ENCODE data around the gene MFSD6. TPM values are rescaled to one million over a fixed set of nuclear protein-coding genes. Genes with fewer than 3 reads are reported as not detected.
"Not testable (repeated sequence)": the region's sequence is repeated elsewhere in the genome, so short reads cannot be mapped to it uniquely, and the experiment has no call there.

The MFSD6 gene
- polyA plus RNA-seq, 2 of the 4 experiments (the other 2 are of a cell fraction): 14.3 to 41.3 TPM

DNA sequence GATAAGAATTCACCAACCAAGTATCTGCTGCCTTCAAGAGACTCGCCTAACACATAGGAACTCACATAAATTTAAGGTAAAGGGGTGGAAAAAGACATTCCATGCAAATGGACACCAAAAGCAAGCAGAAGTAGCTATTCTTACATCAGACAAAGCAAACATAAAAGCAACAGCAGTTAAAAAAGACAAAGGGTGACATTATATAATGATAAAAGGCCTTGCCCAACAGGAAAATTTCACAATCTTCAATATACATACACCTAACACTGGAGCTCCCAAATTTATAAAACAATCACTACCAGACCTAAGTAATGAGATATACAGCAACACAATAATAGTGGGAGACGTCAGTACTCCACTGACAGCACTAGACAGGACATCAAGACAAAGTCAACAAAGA, 84.9 kb downstream of the MFSD6 start:
- TF ChIP-seq CBX2 (IDR thresholded peaks at IDR 0.05; ENCODE audit: borderline replicate concordance, low read depth): no peak
- TF ChIP-seq USF2 (IDR thresholded peaks at IDR 0.05): no peak
- TF ChIP-seq CHD4 (IDR thresholded peaks at IDR 0.05; ENCODE audit: borderline replicate concordance): no peak
- TF ChIP-seq EHF (CRISPR knock-in tag; IDR thresholded peaks at IDR 0.05): no peak
- TF ChIP-seq KDM5A (IDR thresholded peaks at IDR 0.05): no peak
- TF ChIP-seq GATA3 (IDR thresholded peaks at IDR 0.05; ENCODE audit: borderline replicate concordance): no peak
- no peak for TF ChIP-seq ZNF302 (CRISPR knock-in tag; IDR thresholded peaks at IDR 0.05)
- no peak for TF ChIP-seq HOXB5 (CRISPR knock-in tag; IDR thresholded peaks at IDR 0.05)
- TF ChIP-seq TFCP2L1 (CRISPR knock-in tag; IDR thresholded peaks at IDR 0.05): no peak
- TF ChIP-seq, protein P1, sequence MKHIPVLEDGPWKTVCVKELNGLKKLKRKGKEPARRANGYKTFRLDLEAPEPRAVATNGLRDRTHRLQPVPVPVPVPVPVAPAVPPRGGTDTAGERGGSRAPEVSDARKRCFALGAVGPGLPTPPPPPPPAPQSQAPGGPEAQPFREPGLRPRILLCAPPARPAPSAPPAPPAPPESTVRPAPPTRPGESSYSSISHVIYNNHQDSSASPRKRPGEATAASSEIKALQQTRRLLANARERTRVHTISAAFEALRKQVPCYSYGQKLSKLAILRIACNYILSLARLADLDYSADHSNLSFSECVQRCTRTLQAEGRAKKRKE (CRISPR knock-in tag; IDR thresholded peaks at IDR 0.05; ENCODE audit: low read depth): no peak
- TF ChIP-seq TP53 (CRISPR knock-in tag; IDR thresholded peaks at IDR 0.05): no peak
- no peak for TF ChIP-seq CTCF (IDR thresholded peaks at IDR 0.05)
- TF ChIP-seq RFX5 (IDR thresholded peaks at IDR 0.05): no peak
- TF ChIP-seq HEYL (CRISPR knock-in tag; IDR thresholded peaks at IDR 0.05): no peak
- no peak for TF ChIP-seq ELK1 (IDR thresholded peaks at IDR 0.05; ENCODE audit: low read depth, low read length)
- ATAC-seq (no peak), FAIRE-seq (no peak), DNase-seq (ENCODE audit: low read depth in 1 of 2, low spot score in 1 of 2) (no peak)
- CTCF ChIA-PET: no interaction called here
- Histone ChIP-seq H3K9me3 (no peaks in the 10 kb centered on the region), H3K4me1 (peaks cover 8% of the 10 kb centered on the region), H3K4me2 (no peak overlapping the region), H3K27ac (no peak overlapping the region), H3K4me3 (no peak overlapping the region)
- WGBS (ENCODE audit: missing lambda C conversion rate): 51% methylated on average over 2 of the region's 2 CpGs
- POLR2A ChIA-PET: no interaction called here

GRCh38 chr2:190494600-190495227, 86.6 kb downstream of the MFSD6 start:
- H3K4me2 ChIP-seq; H3K4me3 ChIP-seq; DNase-seq (ENCODE audit: low read depth in 1 of 2, low spot score in 1 of 2); H3K27ac ChIP-seq; FAIRE-seq; ATAC-seq; H3K9me3 ChIP-seq; POLR2A ChIA-PET: not testable (repeated sequence)
- H3K4me1 ChIP-seq: peaks cover 15% of the 10 kb centered on the region
- 92% methylated on average over 3 of the region's 3 CpGs for WGBS (ENCODE audit: missing lambda C conversion rate)
- CTCF ChIA-PET: interaction anchor here (0.6 kb wide), 1 partner anchor 815 kb away, joined by 4 read pairs; no protein-coding TSS in a partner anchor

DNA sequence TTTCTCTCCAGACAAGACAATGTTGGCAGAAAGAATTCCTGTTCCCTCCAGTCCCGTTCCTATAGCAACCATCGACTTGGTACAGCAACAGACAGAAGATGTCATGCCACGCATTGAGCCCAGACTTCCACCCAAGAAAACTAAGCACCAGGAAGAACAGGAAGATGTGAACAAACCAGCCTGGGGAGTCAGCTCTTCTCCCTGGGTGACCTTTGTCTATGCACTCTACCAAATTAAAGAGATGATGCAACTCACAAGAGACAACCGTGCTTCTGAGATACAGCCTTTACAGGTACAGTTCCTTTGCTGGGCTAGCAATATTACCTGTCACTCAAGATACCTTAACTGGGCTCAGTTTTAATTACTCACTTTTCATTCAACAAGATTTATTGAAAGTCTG, 89.3 kb downstream of the MFSD6 start:
- CTCF ChIA-PET: no interaction called here
- peak overlapping the region; percentile 9; the same call in 1 of the 3 replicates for H3K4me2 ChIP-seq
- DNase-seq (ENCODE audit: low read depth in 1 of 2, low spot score in 1 of 2) (peak in 1 of 2 experiments; percentile 60), FAIRE-seq (no peak), ATAC-seq (peak; percentile 24 to 61; a peak in 3 of 6 replicates)
- no peaks in the 10 kb centered on the region for H3K9me3 ChIP-seq
- no peak overlapping the region for H3K4me3 ChIP-seq
- POLR2A ChIA-PET: no interaction called here
- WGBS (ENCODE audit: missing lambda C conversion rate): 76% methylated on average over 4 of the region's 4 CpGs
- H3K4me1 ChIP-seq: peaks cover 33% of the 10 kb centered on the region
- H3K27ac ChIP-seq: peak overlapping the region; percentile 5 to 6; a peak in 1 of 6 replicates
- TF ChIP-seq KDM5A (IDR thresholded peaks at IDR 0.05) (no peak), MAFK (IDR thresholded peaks at IDR 0.05; ENCODE audit: partially characterized antibody) (no peak)
